Measurements from ENCODE around the gene BABAM2. TPM values are rescaled to one million over a fixed set of nuclear protein-coding genes. Genes with fewer than 3 reads are reported as not detected.

The BABAM2 gene
- total and polyA plus RNA-seq, 9 of the 15 experiments (the other 6 are each of a cell fraction or from before 2014, with no cell fraction given): 10.9 to 37.4 (median 25.6) TPM

GRCh38 chr2:28232295-28232694 lies 341.8 kb downstream of the BABAM2 start:
- Histone ChIP-seq H3K4me1 (replicated peaks in 1 of 2; ENCODE audit: control insufficient read depth in 2 of 2, insufficient read depth in 2 of 2, low read length in 2 of 2) (no peaks in the 10 kb centered on the region), H3K36me3 (ENCODE audit: control insufficient read depth, insufficient read depth, low read length) (no peaks in the 10 kb centered on the region), H2AFZ (ENCODE audit: low read depth, low read length) (no peak overlapping the region), H3K9me1 (ENCODE audit: control insufficient read depth, insufficient read depth, low read length) (no peaks in the 10 kb centered on the region), H3K9ac (ENCODE audit: insufficient read depth in 1 of 2, low read depth in 2 of 2, low read length in 2 of 2) (no peak overlapping the region), H3K4me3 (no peak overlapping the region), H3K79me2 (ENCODE audit: control insufficient read depth, insufficient read depth, low read length) (no peaks in the 10 kb centered on the region), H3K4me2 (ENCODE audit: insufficient read depth, low read length) (no peak overlapping the region), H3K27ac (ENCODE audit: extremely low read depth, low read depth, low read length) (no peak overlapping the region), H3K9me3 (replicated peaks; ENCODE audit: control insufficient read depth, insufficient read depth, low read depth, low read length) (no peaks in the 10 kb centered on the region), H4K20me1 (replicated peaks; ENCODE audit: control insufficient read depth, insufficient read depth, low read length) (no peaks in the 10 kb centered on the region), H3K27me3 (ENCODE audit: control insufficient read depth in 2 of 2, insufficient read depth in 2 of 2, low read length in 2 of 2) (no peaks in the 10 kb centered on the region)
- ATAC-seq (no peak), DNase-seq (ENCODE audit: extremely low read depth in 1 of 4, low spot score in 3 of 4) (no peak), FAIRE-seq (peak; percentile 42)
- POLR2A ChIA-PET: interaction anchor here (0.6 kb wide), 1 partner anchor 14 kb away, joined by 3 read pairs; no protein-coding TSS in a partner anchor
- intact Hi-C loops (cut with micrococcal nuclease) (no loop called here), in situ Hi-C loops (cut with MboI) (no loop called here)
- CTCF ChIA-PET (ENCODE audit: low intra/inter-chr PET ratio): no interaction called here
- WGBS (ENCODE audit: insufficient coverage, low coverage, missing lambda C conversion rate): 40% methylated on average over 5 of the region's 5 CpGs
- no TSS peak for BruUV-seq (replicated peaks)
- TF ChIP-seq LARP7 (IDR thresholded peaks at IDR 0.05) (no peak), GATA2 (CRISPR knock-in tag; IDR thresholded peaks at IDR 0.05) (no peak), MAFF (IDR thresholded peaks at IDR 0.05; ENCODE audit: low read length) (no peak), SRSF9 (IDR thresholded peaks at IDR 0.05; ENCODE audit: borderline replicate concordance, low read depth, low read length) (no peak), HMG20A (CRISPR knock-in tag; conservative IDR thresholded peaks at IDR 0.05) (no peak), PRPF4 (IDR thresholded peaks at IDR 0.05; ENCODE audit: insufficient read depth, low read depth, low read length, poor library complexity, severe bottlenecking) (no peak), USF2 (CRISPR knock-in tag; IDR thresholded peaks at IDR 0.05) (no peak)
